H9 (cell line): Measurements from ENCODE around the gene EXOC1L. TPM values are rescaled to one million over a fixed set of nuclear protein-coding genes. Genes with fewer than 3 reads are reported as not detected.

Experiments used
- DNase-seq: peaks from one replicate; pipeline ENCODE4 v3.0.0-alpha.2; 2017
- H2AFZ ChIP-seq: one replicate; pipeline ENCODE4 v1.6.1; 2013; ENCODE audit warnings: mild to moderate bottlenecking, low read length, control low read depth, moderate library complexity
- H2AK5ac ChIP-seq: 2 replicates; pipeline ENCODE4 v1.6.1; 2013; ENCODE audit warnings: low read length, control low read depth, mixed read lengths; ENCODE audit not compliant: insufficient read length
- H2BK120ac ChIP-seq: one replicate; pipeline ENCODE4 v1.6.1; 2013; ENCODE audit warnings: low read depth, mild to moderate bottlenecking, low read length, control low read depth, inconsistent platforms; ENCODE audit not compliant: poor library complexity, severe bottlenecking
- H2BK12ac ChIP-seq: 2 replicates; pipeline ENCODE4 v1.6.1; 2013; ENCODE audit warnings: low read length, control low read depth, mixed read lengths, low read depth; ENCODE audit not compliant: insufficient read length
- H2BK15ac ChIP-seq: 2 replicates; pipeline ENCODE4 v1.6.1; 2013; ENCODE audit warnings: low read depth, low read length, control low read depth
- H2BK20ac ChIP-seq: one replicate; pipeline ENCODE4 v1.6.1; 2013; ENCODE audit warnings: low read depth, mild to moderate bottlenecking, low read length, control low read depth, inconsistent platforms; ENCODE audit not compliant: poor library complexity, severe bottlenecking
- H2BK5ac ChIP-seq: 2 replicates; pipeline ENCODE4 v1.6.1; 2013; ENCODE audit warnings: low read length, control low read depth, mixed read lengths; ENCODE audit not compliant: insufficient read length
- H3K14ac ChIP-seq: 2 replicates; pipeline ENCODE4 v1.6.1; 2013; ENCODE audit warnings: low read length, control low read depth; ENCODE audit not compliant: insufficient read depth
- H3K18ac ChIP-seq: 2 replicates; pipeline ENCODE4 v1.6.1; 2013; ENCODE audit warnings: low read depth, mild to moderate bottlenecking, mixed read lengths, low read length, control low read depth; ENCODE audit not compliant: insufficient read length
- H3K23ac ChIP-seq: 2 replicates; pipeline ENCODE4 v1.6.1; 2013; ENCODE audit warnings: low read length, control low read depth, mixed read lengths, low read depth; ENCODE audit not compliant: insufficient read length
- H3K23me2 ChIP-seq: 2 replicates; pipeline ENCODE4 v1.6.1; 2013; ENCODE audit warnings: low read depth, mild to moderate bottlenecking, mixed read lengths, low read length, control low read depth; ENCODE audit not compliant: insufficient read length, poor library complexity, severe bottlenecking
- H3K27ac ChIP-seq: 2 replicates; pipeline ENCODE4 v1.5.1; 2013; ENCODE audit warnings: low read length, control low read depth, mixed read lengths, low read depth; ENCODE audit not compliant: insufficient read length
- H3K27me3 ChIP-seq: 2 replicates; pipeline ENCODE4 v1.6.1; 2013; ENCODE audit warnings: low read length, control low read depth, inconsistent platforms; ENCODE audit not compliant: insufficient read depth
- H3K4ac ChIP-seq: 2 replicates; pipeline ENCODE4 v1.6.1; 2013; ENCODE audit warnings: low read depth, mild to moderate bottlenecking, control low read depth, inconsistent platforms, low read length, moderate library complexity
- H3K4me1 ChIP-seq: 2 replicates; pipeline ENCODE4 v1.6.1; 2013; ENCODE audit warnings: low read length, control low read depth, inconsistent platforms; ENCODE audit not compliant: insufficient read depth
- H3K4me2 ChIP-seq: 2 replicates; pipeline ENCODE4 v1.6.1; 2013; ENCODE audit warnings: low read length, control low read depth, mixed read lengths; ENCODE audit not compliant: insufficient read length, insufficient read depth
- H3K56ac ChIP-seq: 2 replicates; pipeline ENCODE4 v1.6.1; 2013; ENCODE audit warnings: low read depth, mild to moderate bottlenecking, mixed read lengths, low read length, control low read depth; ENCODE audit not compliant: insufficient read length
- H3K79me1 ChIP-seq: 2 replicates; pipeline ENCODE4 v1.6.1; 2013; ENCODE audit warnings: low read depth, mild to moderate bottlenecking, moderate library complexity, low read length, control low read depth, inconsistent platforms; ENCODE audit not compliant: insufficient read depth, poor library complexity, severe bottlenecking
- H3K79me2 ChIP-seq: 2 replicates; pipeline ENCODE4 v1.6.1; 2013; ENCODE audit warnings: low read length, control low read depth, inconsistent platforms; ENCODE audit not compliant: insufficient read depth
- H3K9ac ChIP-seq: 2 replicates; pipeline ENCODE4 v1.6.1; 2013; ENCODE audit warnings: low read length, control low read depth, mixed read lengths; ENCODE audit not compliant: insufficient read length; ENCODE audit errors: extremely low read depth
- H3K9me3 ChIP-seq: one replicate; pipeline ENCODE4 v1.6.1; 2013; ENCODE audit warnings: low read depth, low read length, inconsistent platforms; ENCODE audit not compliant: control insufficient read depth
- H3T11ph ChIP-seq: one replicate; pipeline ENCODE4 v1.6.1; 2013; ENCODE audit warnings: mild to moderate bottlenecking, low read length, control low read depth, inconsistent platforms
- H4K20me1 ChIP-seq: one replicate; pipeline ENCODE4 v1.6.1; 2013; ENCODE audit not compliant: control insufficient read depth, insufficient read length, insufficient read depth
- H4K5ac ChIP-seq: 2 replicates; pipeline ENCODE4 v1.6.1; 2013; ENCODE audit warnings: low read depth, mild to moderate bottlenecking, mixed read lengths, low read length, control low read depth; ENCODE audit not compliant: insufficient read length
- H4K8ac ChIP-seq: replicated peaks from 2 replicates; pipeline ENCODE4 v1.6.1; 2013; ENCODE audit warnings: low read length, control low read depth, mixed read lengths, low read depth; ENCODE audit not compliant: insufficient read length
- H4K91ac ChIP-seq: 2 replicates; pipeline ENCODE4 v1.6.1; 2013; ENCODE audit warnings: low read depth, mild to moderate bottlenecking, moderate library complexity, mixed read lengths, low read length, control low read depth; ENCODE audit not compliant: insufficient read length
- H3K27ac Mint-ChIP-seq, 3 experiments: 2 replicates in 2 of 3; 3 replicates in 1 of 3; pipeline ENCODE4 v1.8.0; 2020 to 2021; ENCODE audit warnings: mixed read lengths in 3 of 3, mild to moderate bottlenecking in 1 of 3, moderate library complexity in 1 of 3
- H3K27me3 Mint-ChIP-seq: 2 replicates; pipeline ENCODE4 v1.8.0; 2021; ENCODE audit warnings: low read depth, mild to moderate bottlenecking, moderate library complexity, mixed read lengths
- H3K36me3 Mint-ChIP-seq, 3 experiments: 2 replicates in 2 of 3; 3 replicates in 1 of 3; pipeline ENCODE4 v1.8.0; 2020 to 2021; ENCODE audit warnings: low read depth in 3 of 3, mixed read lengths in 3 of 3; ENCODE audit not compliant: insufficient read depth in 1 of 3
- H3K4me1 Mint-ChIP-seq, 2 experiments: 2 replicates each; pipeline ENCODE4 v1.8.0; 2020; ENCODE audit warnings: mixed read lengths in 2 of 2
- H3K4me3 Mint-ChIP-seq, 2 experiments: 2 replicates in 1 of 2; 3 replicates in 1 of 2; pipeline ENCODE4 v1.8.0; 2020 to 2021; ENCODE audit warnings: mild to moderate bottlenecking in 2 of 2, mixed read lengths in 2 of 2, moderate library complexity in 1 of 2
- H3K9me3 Mint-ChIP-seq, 2 experiments: 2 replicates in 1 of 2; 3 replicates in 1 of 2; pipeline ENCODE4 v1.8.0; 2020; ENCODE audit warnings: mild to moderate bottlenecking in 2 of 2, mixed read lengths in 2 of 2, moderate library complexity in 1 of 2
- total RNA-seq: library from RNA; stranded (reverse); gene quantifications from 2 replicates; pipeline ENCODE4 v1.2.1, GENCODE V29; 2021
- TF ChIP-seq, protein P1 (sequence below): fragments of 200-600 bp; sonication (generic); conservative IDR thresholded peaks from 3 replicates; pipeline ENCODE4 v1.8.0; 2021; ENCODE audit warnings: antibody characterized with exemption, mild to moderate bottlenecking

Gene EXOC1L
- total RNA-seq, 1 experiment from 2014 or later = not detected

DNA sequence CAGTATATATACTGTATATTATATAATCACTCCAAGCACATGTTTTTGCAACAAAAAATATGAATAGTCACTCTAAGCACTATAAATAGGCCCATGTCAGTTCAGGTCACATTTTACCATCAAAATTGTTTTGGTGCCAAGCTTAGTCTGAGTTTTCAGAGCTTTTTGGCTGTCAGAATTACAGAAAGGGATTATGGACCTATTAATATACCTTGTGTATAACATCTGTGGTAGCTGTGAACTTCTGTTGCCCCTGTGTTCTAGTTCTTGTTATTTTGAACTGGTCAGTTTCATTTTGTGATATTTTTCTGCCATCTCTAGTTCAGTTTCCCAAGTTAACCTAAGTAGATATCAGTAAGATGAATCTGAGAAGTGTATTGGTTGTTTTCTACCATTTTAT, 56.8 kb downstream of the EXOC1L start:
- no peak overlapping the region for H3K9ac ChIP-seq
- peaks cover 0 to 3% of the 10 kb centered on the region in 2 experiments; a peak in 3 of 4 replicates for H3K4me1 Mint-ChIP-seq
- peaks cover 13 to 24% (median 19%) of the 10 kb centered on the region in 3 experiments for H3K36me3 Mint-ChIP-seq
- no peak overlapping the region for H3K14ac ChIP-seq
- no peak overlapping the region for H3K23ac ChIP-seq
- no peaks in the 10 kb centered on the region; the same call in 1 of the 2 replicates for H3K27me3 Mint-ChIP-seq
- no peak for DNase-seq
- H3K56ac ChIP-seq = no peak overlapping the region
- no peak overlapping the region for H4K91ac ChIP-seq
- H2BK120ac ChIP-seq = no peak overlapping the region
- peaks cover 2% of the 10 kb centered on the region for H3K23me2 ChIP-seq
- TF ChIP-seq, protein P1, sequence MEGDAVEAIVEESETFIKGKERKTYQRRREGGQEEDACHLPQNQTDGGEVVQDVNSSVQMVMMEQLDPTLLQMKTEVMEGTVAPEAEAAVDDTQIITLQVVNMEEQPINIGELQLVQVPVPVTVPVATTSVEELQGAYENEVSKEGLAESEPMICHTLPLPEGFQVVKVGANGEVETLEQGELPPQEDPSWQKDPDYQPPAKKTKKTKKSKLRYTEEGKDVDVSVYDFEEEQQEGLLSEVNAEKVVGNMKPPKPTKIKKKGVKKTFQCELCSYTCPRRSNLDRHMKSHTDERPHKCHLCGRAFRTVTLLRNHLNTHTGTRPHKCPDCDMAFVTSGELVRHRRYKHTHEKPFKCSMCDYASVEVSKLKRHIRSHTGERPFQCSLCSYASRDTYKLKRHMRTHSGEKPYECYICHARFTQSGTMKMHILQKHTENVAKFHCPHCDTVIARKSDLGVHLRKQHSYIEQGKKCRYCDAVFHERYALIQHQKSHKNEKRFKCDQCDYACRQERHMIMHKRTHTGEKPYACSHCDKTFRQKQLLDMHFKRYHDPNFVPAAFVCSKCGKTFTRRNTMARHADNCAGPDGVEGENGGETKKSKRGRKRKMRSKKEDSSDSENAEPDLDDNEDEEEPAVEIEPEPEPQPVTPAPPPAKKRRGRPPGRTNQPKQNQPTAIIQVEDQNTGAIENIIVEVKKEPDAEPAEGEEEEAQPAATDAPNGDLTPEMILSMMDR = no peak
- peaks cover 0 to 2% of the 10 kb centered on the region in 2 experiments; a peak in 3 of 5 replicates for H3K9me3 Mint-ChIP-seq
- no peak overlapping the region for H3K4me3 Mint-ChIP-seq
- H2BK20ac ChIP-seq = no peak overlapping the region
- H3K4ac ChIP-seq = no peak overlapping the region
- H3K9me3 ChIP-seq = no peaks in the 10 kb centered on the region
- H3K27ac Mint-ChIP-seq = no peak overlapping the region
- H3K27me3 ChIP-seq = no peaks in the 10 kb centered on the region
- no peaks in the 10 kb centered on the region for H3K79me1 ChIP-seq
- no peak overlapping the region for H2BK5ac ChIP-seq
- no peak overlapping the region for H3K4me2 ChIP-seq
- no peak overlapping the region for H2BK12ac ChIP-seq
- H2AFZ ChIP-seq = no peak overlapping the region
- H4K8ac ChIP-seq = no peak overlapping the region
- H3K79me2 ChIP-seq = no peaks in the 10 kb centered on the region
- H2AK5ac ChIP-seq = no peak overlapping the region
- no peak overlapping the region for H3K27ac ChIP-seq
- no peak overlapping the region for H3T11ph ChIP-seq
- no peaks in the 10 kb centered on the region for H4K20me1 ChIP-seq
- H2BK15ac ChIP-seq = no peak overlapping the region
- H4K5ac ChIP-seq = no peak overlapping the region
- no peaks in the 10 kb centered on the region for H3K4me1 ChIP-seq
- H3K18ac ChIP-seq = no peak overlapping the region
